T-helper 2 cell treated with Interferon-gamma antibody and Interleukin-4, amounts not matched to agents 5 μg/mL and 100 μg/mL, for 36 hours (primary cell): Measurements from ENCODE around the gene TMEM221.
A peak's percentile ranks its signal among the peaks of the same experiment; 100 is the strongest.

Experiments used
- DNase-seq: peaks from one replicate; pipeline ENCODE4 v3.0.0; 2021; ENCODE audit warnings: low spot score
- H3K27ac Mint-ChIP-seq: one replicate; pipeline ENCODE4 v1.8.0; 2021; ENCODE audit warnings: mild to moderate bottlenecking, mixed read lengths
- H3K27me3 Mint-ChIP-seq: one replicate; pipeline ENCODE4 v1.8.0; 2021; ENCODE audit warnings: low read depth, mixed read lengths
- H3K36me3 Mint-ChIP-seq: one replicate; pipeline ENCODE4 v1.8.0; 2021; ENCODE audit warnings: low read depth, mixed read lengths
- H3K4me1 Mint-ChIP-seq: one replicate; pipeline ENCODE4 v1.8.0; 2021; ENCODE audit warnings: low read depth, mixed read lengths
- H3K4me3 Mint-ChIP-seq: one replicate; pipeline ENCODE4 v1.8.0; 2022; ENCODE audit warnings: mild to moderate bottlenecking, moderate library complexity, mixed read lengths
- H3K9me3 Mint-ChIP-seq: one replicate; pipeline ENCODE4 v1.8.0; 2021; ENCODE audit warnings: mixed read lengths

The TMEM221 gene

GRCh38 chr19:17467471-17468301 lies 19.2 kb upstream of the TMEM221 start:
- Mint-ChIP-seq H3K9me3 (no peaks in the 10 kb centered on the region), H3K4me3 (no peak overlapping the region), H3K4me1 (peaks cover 22% of the 10 kb centered on the region), H3K36me3 (no peaks in the 10 kb centered on the region), H3K27me3 (peaks cover 7% of the 10 kb centered on the region), H3K27ac (no peak overlapping the region)
- no peak for DNase-seq

DNA sequence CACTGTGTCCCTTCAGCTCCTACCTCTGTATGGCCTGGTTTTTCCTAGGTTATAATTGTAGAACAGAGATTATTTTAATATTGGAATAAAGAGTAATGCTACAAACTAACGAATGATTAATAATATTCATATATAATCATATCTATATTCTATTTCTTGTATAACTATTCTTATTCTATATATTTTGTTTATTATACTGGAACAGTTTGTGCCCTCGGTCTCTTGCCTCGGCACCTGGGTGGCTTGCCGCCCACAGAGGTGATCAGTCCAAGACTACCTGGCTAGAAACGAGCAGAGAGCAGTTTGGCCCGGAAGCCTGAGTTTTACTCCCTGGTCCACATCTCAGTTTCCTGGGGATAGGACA lies 18.0 kb upstream of the TMEM221 start:
- Mint-ChIP-seq H3K27ac (no peak overlapping the region), H3K27me3 (peaks cover 7% of the 10 kb centered on the region), H3K4me3 (no peak overlapping the region), H3K36me3 (no peaks in the 10 kb centered on the region), H3K4me1 (peaks cover 22% of the 10 kb centered on the region), H3K9me3 (no peaks in the 10 kb centered on the region)
- no peak for DNase-seq

DNA sequence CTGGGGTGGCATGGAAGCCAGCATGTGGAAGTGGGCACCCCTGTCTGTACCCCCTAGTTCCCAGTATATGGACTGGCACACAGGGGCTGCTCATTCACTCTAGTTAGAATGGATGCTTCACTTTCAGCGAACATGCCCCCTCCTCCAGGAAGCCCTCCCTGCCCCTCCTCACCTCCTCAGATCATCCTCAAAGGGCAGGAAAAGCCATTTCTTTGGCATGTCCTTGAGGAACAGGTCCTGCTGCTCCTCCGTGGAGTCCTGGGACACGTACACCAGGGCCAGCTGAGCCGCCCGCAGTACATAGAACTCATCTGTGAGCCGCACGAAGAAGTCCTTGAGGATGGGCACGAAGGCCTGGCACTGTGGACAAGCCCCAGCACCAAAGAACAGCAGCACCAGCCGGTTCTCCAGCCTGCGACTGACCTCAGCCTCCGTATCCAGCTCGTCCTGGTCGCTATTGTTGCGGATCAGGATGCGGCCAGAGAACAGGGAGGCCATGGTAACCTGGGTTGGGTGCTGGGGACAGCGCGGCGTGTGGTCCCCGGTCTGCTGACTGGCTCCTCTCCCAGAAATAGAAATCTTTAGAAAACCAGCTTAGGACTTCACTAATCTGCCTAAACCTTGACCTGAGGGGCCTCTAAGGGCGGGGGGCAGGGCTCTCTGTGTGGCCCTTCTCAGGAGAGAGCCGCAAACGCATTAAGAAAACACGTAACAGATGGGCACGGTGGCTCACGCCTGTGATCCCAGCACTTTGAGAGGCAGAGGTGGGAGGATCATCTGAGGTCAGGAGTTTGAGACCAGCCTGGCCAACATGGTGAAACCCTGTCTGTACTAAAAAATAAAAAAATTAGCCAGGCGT lies 12.1 kb upstream of the TMEM221 start, which contains the start of gene NXNL1:
TSS of gene NXNL1 (minus strand) at position 555 of the 859 bp plus-strand sequence. CDS start at position 498, 57 bp downstream.
- Mint-ChIP-seq H3K27ac (no peak within 1 kb of the TSS), H3K36me3 (no peaks in the 10 kb centered on the region), H3K27me3 (peaks cover 23% of the 10 kb centered on the region), H3K9me3 (no peaks in the 10 kb centered on the region), H3K4me1 (peaks cover under 1% of the 10 kb centered on the region), H3K4me3 (no peak within 1 kb of the TSS)
- no peak for DNase-seq

- Mint-ChIP-seq H3K36me3 (no peaks in the 10 kb centered on the region), H3K27me3 (peaks cover 33% of the 10 kb centered on the region), H3K9me3 (no peaks in the 10 kb centered on the region), H3K4me3 (no peak overlapping the region), H3K4me1 (no peaks in the 10 kb centered on the region), H3K27ac (no peak overlapping the region)
- no peak for DNase-seq
Measured at GRCh38 chr19:17458970-17459369, 10.5 kb upstream of the TMEM221 start.

- Mint-ChIP-seq H3K4me1 (peaks cover 3% of the 10 kb centered on the region), H3K4me3 (no peak overlapping the region), H3K27me3 (peaks cover 33% of the 10 kb centered on the region), H3K27ac (no peak overlapping the region), H3K36me3 (no peaks in the 10 kb centered on the region), H3K9me3 (no peaks in the 10 kb centered on the region)
- no peak for DNase-seq
Measured at GRCh38 chr19:17457616-17458015, 9.1 kb upstream of the TMEM221 start.

DNA sequence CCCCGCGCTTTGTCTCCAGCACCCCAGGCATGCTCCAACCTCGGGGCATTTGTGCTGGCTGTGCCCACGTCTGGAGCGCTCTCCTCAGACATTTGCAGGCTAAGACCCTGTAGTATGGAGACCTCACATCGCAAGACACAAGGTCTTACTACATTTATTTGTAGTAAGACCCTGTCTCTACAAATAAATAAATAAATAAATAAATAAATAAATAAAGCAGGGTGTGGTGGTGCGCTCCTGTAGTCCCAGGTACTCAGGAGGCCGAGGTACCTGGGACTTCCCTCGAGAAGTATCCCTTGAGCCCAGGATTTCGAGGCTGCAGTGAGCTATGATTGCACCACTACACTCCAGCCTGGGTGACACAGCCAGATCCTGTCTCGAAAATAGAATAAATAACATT lies 7.7 kb upstream of the TMEM221 start:
- H3K27me3 Mint-ChIP-seq, result peaks cover 33% of the 10 kb centered on the region
- no peak for DNase-seq
- H3K9me3 Mint-ChIP-seq, result no peaks in the 10 kb centered on the region
- H3K27ac Mint-ChIP-seq, result no peak overlapping the region
- no peak overlapping the region for H3K4me3 Mint-ChIP-seq
- H3K4me1 Mint-ChIP-seq, result peaks cover 3% of the 10 kb centered on the region
- no peaks in the 10 kb centered on the region for H3K36me3 Mint-ChIP-seq

- Mint-ChIP-seq H3K9me3 (no peaks in the 10 kb centered on the region), H3K27ac (no peak overlapping the region), H3K36me3 (no peaks in the 10 kb centered on the region), H3K4me1 (peaks cover 6% of the 10 kb centered on the region), H3K27me3 (peaks cover 36% of the 10 kb centered on the region), H3K4me3 (no peak overlapping the region)
- DNase-seq, result no peak
Measured at GRCh38 chr19:17455308-17456123, 7.0 kb upstream of the TMEM221 start.

GRCh38 chr19:17454576-17455071 lies 6.2 kb upstream of the TMEM221 start:
- Mint-ChIP-seq H3K27me3 (peaks cover 43% of the 10 kb centered on the region), H3K27ac (no peak overlapping the region), H3K36me3 (no peaks in the 10 kb centered on the region), H3K4me3 (no peak overlapping the region), H3K9me3 (no peaks in the 10 kb centered on the region), H3K4me1 (peaks cover 14% of the 10 kb centered on the region)
- DNase-seq, result no peak

DNA sequence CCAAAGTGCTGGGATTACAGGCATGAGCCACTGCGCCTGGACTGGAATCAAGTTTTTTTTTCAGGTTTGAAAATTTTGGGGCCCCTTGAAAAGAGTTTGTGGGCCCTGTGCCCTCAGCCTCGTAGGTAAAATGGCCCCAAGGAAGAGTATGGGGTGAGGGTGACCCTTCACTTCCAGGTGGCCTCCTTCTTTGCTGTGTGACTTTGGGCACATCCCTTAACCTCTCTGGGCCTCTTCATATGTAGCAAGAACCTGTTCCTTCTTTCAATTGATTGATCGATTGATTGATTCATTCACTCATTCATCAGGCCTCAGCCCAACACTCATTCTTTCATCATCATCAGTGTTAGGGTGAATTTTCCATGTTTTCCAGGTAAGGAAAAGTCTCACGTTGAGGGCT lies 3.4 kb upstream of the TMEM221 start:
- peaks cover 38% of the 10 kb centered on the region for H3K27me3 Mint-ChIP-seq
- no peak overlapping the region for H3K4me3 Mint-ChIP-seq
- no peaks in the 10 kb centered on the region for H3K36me3 Mint-ChIP-seq
- no peak overlapping the region for H3K27ac Mint-ChIP-seq
- no peaks in the 10 kb centered on the region for H3K9me3 Mint-ChIP-seq
- no peak for DNase-seq
- peaks cover 14% of the 10 kb centered on the region for H3K4me1 Mint-ChIP-seq

DNA sequence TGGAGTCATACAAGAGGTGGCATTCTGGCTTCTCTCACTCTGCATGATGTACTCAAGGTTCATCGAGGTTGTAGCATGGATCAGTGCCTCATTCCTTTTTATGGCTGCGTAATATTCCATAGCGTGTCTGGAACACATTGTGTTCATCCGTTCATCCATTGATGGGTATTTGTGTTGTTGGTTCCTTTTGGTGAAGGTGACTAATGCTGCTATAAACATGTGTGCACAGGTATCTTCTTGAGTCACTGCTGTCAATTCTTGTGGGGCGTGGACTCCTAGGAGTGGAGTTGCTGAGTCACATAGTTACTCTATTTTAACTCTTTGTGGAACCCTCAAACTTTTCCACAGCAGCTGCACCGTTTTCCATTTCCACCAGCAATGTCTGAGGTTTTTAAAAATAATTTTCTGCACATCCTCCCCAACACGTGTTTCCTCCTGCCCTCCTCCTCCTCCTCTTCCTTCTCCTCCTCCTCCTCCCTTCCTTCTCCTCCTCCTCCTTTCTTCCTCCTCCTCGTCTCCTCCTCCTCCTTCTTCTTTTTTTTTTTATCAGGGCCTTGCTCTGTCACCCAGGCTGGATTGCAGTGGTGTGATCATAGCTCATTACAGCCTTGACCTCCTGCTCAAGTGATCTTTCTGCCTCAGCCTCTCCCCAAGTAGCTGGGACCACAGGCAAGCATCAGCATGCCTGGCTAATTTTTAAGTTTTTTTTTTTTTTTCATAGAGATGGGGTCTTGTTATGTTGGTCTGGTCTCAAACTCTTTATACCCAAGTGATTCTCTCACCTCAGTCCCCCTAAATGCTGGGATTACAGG lies 2.0 kb upstream of the TMEM221 start:
- Mint-ChIP-seq H3K27me3 (peaks cover 27% of the 10 kb centered on the region), H3K4me3 (peak overlapping the region; percentile 2), H3K4me1 (peaks cover 14% of the 10 kb centered on the region), H3K36me3 (no peaks in the 10 kb centered on the region), H3K27ac (peak overlapping the region; percentile 55), H3K9me3 (no peaks in the 10 kb centered on the region)
- peak; percentile 52 for DNase-seq

- Mint-ChIP-seq H3K9me3 (no peaks in the 10 kb centered on the region), H3K4me3 (peak overlapping the region; percentile 38), H3K27ac (no peak overlapping the region)
Measured at GRCh38 chr19:17447704-17448130, 751 bp downstream of the TMEM221 start.

GRCh38 chr19:17445526-17446165 lies 2.8 kb downstream of the TMEM221 start:
- no peak overlapping the region for H3K4me3 Mint-ChIP-seq
- DNase-seq, result no peak
- no peaks in the 10 kb centered on the region for H3K36me3 Mint-ChIP-seq
- H3K9me3 Mint-ChIP-seq, result no peaks in the 10 kb centered on the region
- no peak overlapping the region for H3K27ac Mint-ChIP-seq
- H3K27me3 Mint-ChIP-seq, result peaks cover 15% of the 10 kb centered on the region
- peaks cover 8% of the 10 kb centered on the region for H3K4me1 Mint-ChIP-seq

More at GRCh38 chr19:17447704-17448130, 751 bp downstream of the TMEM221 start:
- DNase-seq, result no peak
- Mint-ChIP-seq H3K36me3 (no peaks in the 10 kb centered on the region), H3K4me1 (peaks cover 10% of the 10 kb centered on the region), H3K27me3 (peaks cover 17% of the 10 kb centered on the region)
